ENCODE data around the gene ASB18. TPM values are rescaled to one million over a fixed set of nuclear protein-coding genes. Genes with fewer than 3 reads are reported as not detected.
"Not testable (repeated sequence)": the region's sequence is repeated elsewhere in the genome, so short reads cannot be mapped to it uniquely, and the experiment has no call there.

The ASB18 gene
- total RNA-seq, 4 donors from 2014 or later, result not detected

DNA sequence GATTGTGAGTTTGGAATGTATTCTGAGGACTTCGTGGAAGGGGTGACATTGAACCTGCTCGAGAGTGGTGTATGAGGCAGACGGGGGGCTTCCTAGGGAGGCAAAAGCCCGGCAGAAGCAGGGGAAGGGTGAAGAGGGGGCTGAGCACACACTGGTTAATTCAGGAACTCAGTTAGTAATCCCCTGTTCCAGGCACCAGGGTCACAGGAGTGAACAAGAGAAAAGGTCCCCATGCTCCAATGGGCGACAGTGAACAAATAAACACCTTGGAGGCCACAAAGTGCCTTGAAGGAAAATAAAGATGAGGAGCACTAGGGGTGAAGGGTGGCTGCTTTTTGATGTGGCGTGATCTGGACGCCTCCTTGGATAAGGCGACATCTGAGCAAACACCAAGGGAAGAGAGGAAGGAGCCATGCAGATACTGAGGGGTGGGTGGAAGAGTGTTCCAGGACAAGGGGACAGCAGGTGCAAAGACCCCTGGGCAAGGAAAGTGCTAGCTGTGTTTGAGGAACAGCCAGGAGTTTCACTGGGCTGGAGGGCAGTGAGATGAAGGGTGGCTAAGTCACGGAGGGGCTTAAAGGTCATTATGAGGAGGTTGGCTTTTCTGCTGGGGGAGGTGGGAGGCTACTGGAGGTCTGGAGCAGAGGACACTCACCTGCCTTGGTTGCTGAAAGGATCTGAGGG lies 26.7 kb upstream of the ASB18 start:
- DNase-seq (ENCODE audit: low spot score in 2 of 2), result peak in 1 of 2 donors; percentile 50
- 76 to 85% methylated on average over 9 of the region's 9 CpGs for WGBS, 2 donors
- H3K4me3 ChIP-seq (ENCODE audit: low read depth, poor library complexity, severe bottlenecking), result no peak overlapping the region
- no peak for TF ChIP-seq POLR2A (IDR thresholded peaks at IDR 0.05)
- intact Hi-C loops (cut with DNase I; ENCODE audit: low total_unique reads), result no loop called here

DNA sequence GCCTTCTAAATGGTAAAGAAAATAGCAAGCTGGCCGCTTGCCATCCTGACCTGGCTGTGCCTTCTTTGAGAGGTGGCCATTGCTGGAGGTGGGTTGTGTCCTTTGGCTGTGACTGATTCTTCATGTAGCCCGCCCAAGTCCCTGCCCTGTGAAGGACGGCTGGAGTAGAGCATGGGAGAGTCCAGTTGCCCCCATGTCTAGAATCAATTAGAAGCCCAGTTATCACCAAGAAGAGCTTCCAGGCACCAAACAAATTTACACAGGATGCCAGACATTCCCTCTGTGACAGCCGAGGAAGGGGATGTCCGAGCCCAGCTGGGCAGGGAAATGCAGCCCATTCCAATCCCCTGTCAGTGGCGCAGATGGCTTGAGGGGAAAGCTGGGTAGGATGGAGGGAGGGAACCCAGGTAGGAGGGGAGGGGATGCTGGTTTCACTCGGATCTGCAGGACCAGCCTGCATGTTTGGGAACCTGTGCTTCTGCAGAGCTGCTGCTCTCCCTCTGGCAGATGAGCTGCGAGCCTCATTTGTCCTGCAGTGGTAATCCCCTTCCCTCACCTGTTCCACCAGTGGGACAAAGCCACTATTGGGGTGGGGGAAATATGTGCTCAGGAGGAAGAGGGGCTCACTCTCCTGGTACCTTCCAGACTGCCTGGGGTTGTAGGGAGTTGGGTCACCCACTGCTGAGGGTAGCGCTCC lies 25.7 kb upstream of the ASB18 start:
- TF ChIP-seq POLR2A (IDR thresholded peaks at IDR 0.05), result no peak
- TF ChIP-seq, protein P1, sequence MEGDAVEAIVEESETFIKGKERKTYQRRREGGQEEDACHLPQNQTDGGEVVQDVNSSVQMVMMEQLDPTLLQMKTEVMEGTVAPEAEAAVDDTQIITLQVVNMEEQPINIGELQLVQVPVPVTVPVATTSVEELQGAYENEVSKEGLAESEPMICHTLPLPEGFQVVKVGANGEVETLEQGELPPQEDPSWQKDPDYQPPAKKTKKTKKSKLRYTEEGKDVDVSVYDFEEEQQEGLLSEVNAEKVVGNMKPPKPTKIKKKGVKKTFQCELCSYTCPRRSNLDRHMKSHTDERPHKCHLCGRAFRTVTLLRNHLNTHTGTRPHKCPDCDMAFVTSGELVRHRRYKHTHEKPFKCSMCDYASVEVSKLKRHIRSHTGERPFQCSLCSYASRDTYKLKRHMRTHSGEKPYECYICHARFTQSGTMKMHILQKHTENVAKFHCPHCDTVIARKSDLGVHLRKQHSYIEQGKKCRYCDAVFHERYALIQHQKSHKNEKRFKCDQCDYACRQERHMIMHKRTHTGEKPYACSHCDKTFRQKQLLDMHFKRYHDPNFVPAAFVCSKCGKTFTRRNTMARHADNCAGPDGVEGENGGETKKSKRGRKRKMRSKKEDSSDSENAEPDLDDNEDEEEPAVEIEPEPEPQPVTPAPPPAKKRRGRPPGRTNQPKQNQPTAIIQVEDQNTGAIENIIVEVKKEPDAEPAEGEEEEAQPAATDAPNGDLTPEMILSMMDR (IDR thresholded peaks at IDR 0.05), result no peak
- intact Hi-C loops (cut with DNase I; ENCODE audit: low total_unique reads), result no loop called here
- no peak overlapping the region for H3K4me3 ChIP-seq (ENCODE audit: low read depth, poor library complexity, severe bottlenecking)
- WGBS, 2 donors, result 53 to 60% methylated on average over 9 of the region's 9 CpGs
- peak in 1 of 2 donors; percentile 72 for DNase-seq (ENCODE audit: low spot score in 2 of 2)

DNA sequence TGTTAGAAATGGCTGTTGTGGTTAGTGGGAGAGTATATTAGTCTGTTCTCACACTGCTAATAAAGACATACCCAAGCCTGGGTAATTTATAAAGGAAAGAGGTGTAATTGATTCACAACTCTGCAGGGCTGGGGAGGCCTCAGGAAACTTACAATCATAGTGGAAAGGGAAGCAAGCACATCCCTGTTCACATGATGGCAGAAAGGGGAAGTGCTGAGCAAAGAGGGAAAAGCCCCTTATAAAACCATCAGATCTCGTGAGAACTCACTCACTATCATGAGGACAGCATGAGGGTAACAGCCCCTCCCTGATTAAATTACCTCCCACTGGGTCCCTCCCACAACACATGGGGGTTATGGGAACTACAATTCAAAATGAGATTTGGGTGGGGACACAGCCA lies 24.2 kb upstream of the ASB18 start:
- H3K4me3 ChIP-seq (ENCODE audit: low read depth, poor library complexity, severe bottlenecking); intact Hi-C loops (cut with DNase I; ENCODE audit: low total_unique reads); DNase-seq (ENCODE audit: low spot score in 2 of 2): not testable (repeated sequence)
- WGBS, 2 donors, result 32 to 40% methylated on average over 1 of the region's 1 CpG

DNA sequence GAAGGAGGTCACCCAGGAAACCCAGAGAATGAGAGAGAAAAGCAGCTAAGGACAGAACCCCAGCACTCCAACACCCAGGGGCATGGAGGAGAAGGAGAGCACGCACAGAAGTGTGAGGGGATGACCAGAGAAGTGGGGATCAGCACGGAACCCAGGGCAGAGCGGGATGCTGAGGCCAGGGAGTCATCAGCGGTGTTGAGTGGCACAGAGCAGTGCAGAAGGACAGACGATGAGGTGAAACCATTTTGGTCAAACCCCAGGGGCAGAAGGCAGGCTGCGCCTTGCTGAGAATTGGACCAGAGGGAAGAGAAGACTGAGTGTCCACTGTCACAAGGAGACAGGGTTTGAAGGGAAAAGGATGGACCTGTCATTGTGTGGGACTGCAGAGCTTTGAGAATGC lies 23.4 kb upstream of the ASB18 start:
- 88 to 96% methylated on average over 6 of the region's 6 CpGs for WGBS, 2 donors
- DNase-seq (ENCODE audit: low spot score in 2 of 2), result peak in 1 of 2 donors; percentile 56
- intact Hi-C loops (cut with DNase I; ENCODE audit: low total_unique reads), result no loop called here
- TF ChIP-seq POLR2A (IDR thresholded peaks at IDR 0.05), result no peak
- TF ChIP-seq, protein P1 (IDR thresholded peaks at IDR 0.05), result no peak
- no peak overlapping the region for H3K4me3 ChIP-seq (ENCODE audit: low read depth, poor library complexity, severe bottlenecking)

DNA sequence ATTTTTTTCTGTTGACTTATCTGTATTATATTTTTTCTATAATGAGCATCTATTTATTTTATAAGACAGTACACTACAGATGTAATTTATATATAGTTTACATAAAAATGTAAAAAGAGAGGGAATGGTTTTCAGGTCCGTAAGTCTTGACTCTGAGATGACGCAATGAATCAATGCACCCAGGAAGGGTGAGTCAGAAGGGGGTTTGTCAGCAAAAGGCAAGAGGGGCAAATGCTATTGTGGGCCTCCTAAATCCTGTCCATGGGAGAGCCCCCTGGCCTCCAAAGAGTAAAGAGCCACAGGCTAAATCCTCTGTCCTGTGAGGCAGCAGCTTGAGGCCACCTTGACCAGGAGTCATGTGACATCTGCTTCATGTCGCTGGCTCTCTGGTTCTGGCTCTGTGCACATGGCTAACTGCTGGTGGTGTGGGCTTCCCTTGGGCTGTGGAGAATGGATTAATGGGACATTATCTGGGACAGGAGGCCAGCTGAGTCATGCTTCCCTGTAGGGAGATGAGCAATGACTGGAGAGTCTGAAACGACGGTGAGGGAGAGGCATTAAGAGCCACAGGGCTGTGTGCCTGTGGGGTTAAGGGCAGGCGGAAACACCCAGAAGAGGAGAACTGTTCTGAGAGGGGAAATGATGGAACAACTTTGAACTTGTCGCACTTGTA lies 22.8 kb upstream of the ASB18 start:
- TF ChIP-seq, protein P1 (IDR thresholded peaks at IDR 0.05), result no peak
- no peak for TF ChIP-seq POLR2A (IDR thresholded peaks at IDR 0.05)
- intact Hi-C loops (cut with DNase I; ENCODE audit: low total_unique reads), result no loop called here
- DNase-seq (ENCODE audit: low spot score in 2 of 2), result peak in 1 of 2 donors; percentile 45
- H3K4me3 ChIP-seq (ENCODE audit: low read depth, poor library complexity, severe bottlenecking), result no peak overlapping the region
- WGBS, 2 donors, result 73 to 76% methylated on average over 7 of the region's 7 CpGs

DNA sequence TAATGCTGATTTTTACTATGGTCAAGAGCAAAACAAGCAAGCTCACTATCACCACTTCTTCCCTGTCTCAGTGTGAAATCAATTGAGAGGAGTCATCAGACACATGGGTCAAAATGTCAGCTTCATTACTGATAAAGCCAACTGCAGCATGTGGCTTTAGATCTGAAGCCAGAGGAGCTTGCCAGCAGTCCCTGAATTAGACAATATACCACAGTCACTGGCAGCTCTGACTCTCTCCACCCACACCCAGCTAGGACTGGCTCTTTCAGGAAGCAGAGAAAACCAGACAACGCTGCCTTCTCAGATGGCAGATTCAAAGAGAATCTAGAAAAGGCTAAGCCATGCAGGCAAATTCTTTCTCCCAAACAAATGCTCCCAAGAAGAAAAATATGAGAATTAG lies 20.0 kb upstream of the ASB18 start:
- no peak for DNase-seq (ENCODE audit: low spot score in 2 of 2)
- H3K4me3 ChIP-seq (ENCODE audit: low read depth, poor library complexity, severe bottlenecking), result no peak overlapping the region
- intact Hi-C loops (cut with DNase I; ENCODE audit: low total_unique reads), result no loop called here
- TF ChIP-seq, protein P1 (IDR thresholded peaks at IDR 0.05), result no peak
- no peak for TF ChIP-seq POLR2A (IDR thresholded peaks at IDR 0.05)
- 36% methylated on average over 1 of the region's 1 CpG for WGBS, 2 donors
